Measurements from ENCODE around the gene GIT2.

DNA sequence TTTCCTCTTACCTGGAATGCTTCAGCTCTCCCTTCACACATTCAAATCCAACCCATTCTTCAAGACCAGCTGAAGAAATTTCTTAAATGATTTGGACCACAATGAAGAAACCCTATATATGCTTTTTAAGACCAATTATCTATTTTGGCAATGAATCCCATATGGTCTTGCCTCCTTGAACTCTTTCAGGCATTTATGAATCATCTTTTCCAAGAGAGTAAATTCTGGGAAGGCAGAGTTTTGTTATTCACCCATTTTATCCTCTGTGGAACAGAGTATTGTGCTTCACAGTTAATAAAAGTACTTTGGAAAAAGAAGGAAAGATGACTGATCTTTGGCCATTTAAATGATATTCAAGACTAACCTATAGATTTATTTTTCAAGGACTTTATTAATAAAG is 14.0 kb downstream of the GIT2 start:
- TF ChIP-seq, protein P1, sequence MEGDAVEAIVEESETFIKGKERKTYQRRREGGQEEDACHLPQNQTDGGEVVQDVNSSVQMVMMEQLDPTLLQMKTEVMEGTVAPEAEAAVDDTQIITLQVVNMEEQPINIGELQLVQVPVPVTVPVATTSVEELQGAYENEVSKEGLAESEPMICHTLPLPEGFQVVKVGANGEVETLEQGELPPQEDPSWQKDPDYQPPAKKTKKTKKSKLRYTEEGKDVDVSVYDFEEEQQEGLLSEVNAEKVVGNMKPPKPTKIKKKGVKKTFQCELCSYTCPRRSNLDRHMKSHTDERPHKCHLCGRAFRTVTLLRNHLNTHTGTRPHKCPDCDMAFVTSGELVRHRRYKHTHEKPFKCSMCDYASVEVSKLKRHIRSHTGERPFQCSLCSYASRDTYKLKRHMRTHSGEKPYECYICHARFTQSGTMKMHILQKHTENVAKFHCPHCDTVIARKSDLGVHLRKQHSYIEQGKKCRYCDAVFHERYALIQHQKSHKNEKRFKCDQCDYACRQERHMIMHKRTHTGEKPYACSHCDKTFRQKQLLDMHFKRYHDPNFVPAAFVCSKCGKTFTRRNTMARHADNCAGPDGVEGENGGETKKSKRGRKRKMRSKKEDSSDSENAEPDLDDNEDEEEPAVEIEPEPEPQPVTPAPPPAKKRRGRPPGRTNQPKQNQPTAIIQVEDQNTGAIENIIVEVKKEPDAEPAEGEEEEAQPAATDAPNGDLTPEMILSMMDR (IDR thresholded peaks at IDR 0.05): no peak
- no peak for TF ChIP-seq POLR2A (IDR thresholded peaks at IDR 0.05)
